ENCODE results near the gene CDKN1A.
"Not testable (repeated sequence)": the region's sequence is repeated elsewhere in the genome, so short reads cannot be mapped to it uniquely, and the experiment has no call there.

CDKN1A gene

DNA sequence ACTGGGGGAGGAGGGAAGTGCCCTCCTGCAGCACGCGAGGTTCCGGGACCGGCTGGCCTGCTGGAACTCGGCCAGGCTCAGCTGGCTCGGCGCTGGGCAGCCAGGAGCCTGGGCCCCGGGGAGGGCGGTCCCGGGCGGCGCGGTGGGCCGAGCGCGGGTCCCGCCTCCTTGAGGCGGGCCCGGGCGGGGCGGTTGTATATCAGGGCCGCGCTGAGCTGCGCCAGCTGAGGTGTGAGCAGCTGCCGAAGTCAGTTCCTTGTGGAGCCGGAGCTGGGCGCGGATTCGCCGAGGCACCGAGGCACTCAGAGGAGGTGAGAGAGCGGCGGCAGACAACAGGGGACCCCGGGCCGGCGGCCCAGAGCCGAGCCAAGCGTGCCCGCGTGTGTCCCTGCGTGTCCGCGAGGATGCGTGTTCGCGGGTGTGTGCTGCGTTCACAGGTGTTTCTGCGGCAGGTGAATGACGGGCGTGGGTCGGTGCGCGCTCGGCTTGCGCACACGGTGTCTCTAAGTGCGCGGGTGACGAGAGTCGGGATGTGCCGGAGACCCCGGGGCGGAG lies at the start of gene CDKN1A:
Gene CDKN1A (plus strand): TSS at position 227 of the 555 bp plus-strand sequence. CDS start 5,388 bp downstream, outside the sequence.
- peak; percentile 81 for DNase-seq (ENCODE audit: low spot score)

DNA sequence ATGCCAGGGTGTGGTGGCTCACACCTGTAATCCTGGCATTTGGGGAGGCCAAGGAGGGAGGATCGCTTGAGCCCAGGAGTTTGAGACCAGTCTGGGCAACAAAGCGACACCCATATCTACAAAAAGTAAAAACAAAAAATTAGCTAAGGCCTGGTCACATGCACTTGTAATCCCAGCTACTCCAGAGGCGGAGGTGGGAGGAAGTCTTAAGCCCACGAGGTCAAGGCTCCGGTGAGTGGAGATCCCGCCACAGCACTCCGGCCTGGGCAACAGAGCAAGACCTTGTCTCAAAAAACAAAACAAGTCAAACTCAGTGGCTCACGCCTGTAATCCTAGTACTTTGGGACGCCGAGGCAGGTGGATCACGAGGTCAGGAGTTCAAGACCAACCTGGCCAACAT lies 48.7 kb upstream of the CDKN1A start:
- no peak for DNase-seq (ENCODE audit: low spot score)

DNA sequence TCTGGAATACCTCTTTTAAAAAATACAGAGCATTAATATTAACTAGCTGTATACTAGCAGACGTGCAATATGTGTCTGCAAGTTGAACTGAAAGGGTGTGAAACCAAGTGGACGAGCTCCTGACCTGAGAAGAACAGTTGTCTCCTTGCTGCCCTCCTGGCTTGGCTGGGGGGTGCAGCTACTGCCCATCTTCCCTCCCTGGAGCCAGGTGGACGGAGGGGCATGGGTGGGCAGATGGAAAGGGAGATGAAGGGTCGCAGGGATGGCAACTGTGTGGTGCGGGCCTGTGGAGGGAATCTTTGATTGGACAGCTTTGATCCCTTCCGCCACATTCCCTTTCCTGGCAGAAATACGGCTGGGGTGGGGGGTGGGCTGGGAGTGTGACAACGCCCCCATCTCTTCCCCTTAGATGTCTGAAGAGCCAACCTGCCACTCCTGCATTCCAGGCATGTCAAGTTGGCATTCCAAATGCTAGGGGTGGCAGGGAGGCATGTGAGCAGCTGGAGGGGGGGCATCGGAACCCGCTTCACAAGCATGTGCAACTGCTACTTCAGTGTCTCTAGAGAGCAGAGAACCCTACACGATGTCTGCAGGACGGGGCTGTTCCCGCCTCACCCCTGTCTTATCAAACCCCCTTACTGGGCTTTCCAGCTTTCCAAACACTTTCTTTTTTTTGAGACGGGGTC lies 47.0 kb upstream of the CDKN1A start:
- peak; percentile 68 for DNase-seq (ENCODE audit: low spot score)

DNA sequence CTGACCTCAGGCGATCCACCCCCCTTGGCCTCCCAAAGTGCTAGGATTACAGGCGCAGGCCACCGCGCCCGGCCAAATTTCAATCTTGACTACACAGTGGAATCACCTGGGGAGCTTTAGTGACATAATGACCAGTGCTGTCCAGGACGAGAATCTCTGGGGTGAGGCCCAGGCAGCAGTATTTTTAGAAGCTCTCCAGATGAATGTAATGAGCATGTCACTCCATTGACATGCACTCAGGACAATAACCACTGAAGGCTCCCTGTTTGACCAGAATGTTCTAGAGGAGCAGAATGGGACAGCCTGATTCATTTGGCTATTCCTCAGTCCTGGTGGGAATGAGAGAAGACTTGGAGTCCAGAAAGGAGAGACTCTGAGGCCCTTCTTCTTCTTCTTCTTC lies 45.1 kb upstream of the CDKN1A start:
- no peak for DNase-seq (ENCODE audit: low spot score)

DNA sequence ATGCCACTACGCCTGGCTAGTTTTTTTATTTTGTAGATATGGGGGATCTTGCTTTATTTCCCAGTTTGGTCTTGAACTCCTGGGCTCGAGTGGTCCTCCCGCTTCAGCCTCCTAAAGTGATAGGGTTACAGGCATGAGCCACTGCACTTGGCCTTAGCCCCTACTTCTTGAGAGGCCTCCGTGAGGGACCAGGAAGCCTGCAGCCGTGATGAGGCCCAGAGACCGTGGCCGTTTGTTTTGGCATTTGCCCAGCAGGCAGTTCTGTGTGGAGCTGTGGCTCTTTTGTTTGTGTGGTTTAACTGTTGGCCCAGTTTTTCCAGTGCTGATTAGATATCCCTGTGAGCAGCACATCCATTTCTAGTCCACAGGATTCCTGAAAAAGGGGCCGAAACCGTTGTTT lies 44.6 kb upstream of the CDKN1A start:
- no peak for DNase-seq (ENCODE audit: low spot score)

DNA sequence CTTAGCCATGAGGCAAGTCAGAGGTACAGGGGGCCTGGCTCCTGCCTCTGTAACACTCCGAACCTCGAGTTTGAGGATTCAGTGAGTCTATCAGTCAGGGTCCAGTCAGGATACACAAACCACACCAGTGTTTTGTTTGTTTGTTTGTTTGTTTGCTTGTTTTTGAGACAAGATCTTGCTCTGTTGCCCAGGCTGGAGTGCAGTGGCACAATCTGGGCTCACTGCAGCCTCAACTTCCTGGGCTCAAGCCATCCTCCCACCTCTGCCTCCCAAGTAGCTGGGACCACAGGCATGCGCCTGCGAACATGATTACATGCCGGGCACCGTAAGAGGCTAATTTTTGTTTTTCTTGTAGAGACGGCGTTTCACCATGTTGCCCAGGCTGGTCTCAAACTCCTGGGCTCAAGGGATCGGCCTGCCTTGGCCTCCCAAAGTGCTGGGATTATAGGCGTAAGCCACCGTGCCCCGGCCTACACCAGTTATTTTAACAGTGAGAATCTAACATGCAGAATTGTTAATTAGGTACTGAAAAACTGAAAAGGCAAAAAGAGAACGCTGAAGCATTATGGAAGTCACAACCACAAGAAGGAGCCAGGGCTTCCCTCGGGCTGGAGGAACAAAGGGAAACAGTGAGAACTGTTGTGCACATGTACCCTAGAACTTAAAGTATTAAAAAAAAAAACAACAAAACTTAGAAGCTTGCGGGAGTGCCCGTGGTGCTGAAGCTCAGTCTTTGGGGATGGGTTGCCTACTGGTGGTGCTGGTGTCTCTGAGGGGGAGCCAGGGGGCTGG lies 44.0 kb upstream of the CDKN1A start:
- DNase-seq (ENCODE audit: low spot score) = no peak

DNA sequence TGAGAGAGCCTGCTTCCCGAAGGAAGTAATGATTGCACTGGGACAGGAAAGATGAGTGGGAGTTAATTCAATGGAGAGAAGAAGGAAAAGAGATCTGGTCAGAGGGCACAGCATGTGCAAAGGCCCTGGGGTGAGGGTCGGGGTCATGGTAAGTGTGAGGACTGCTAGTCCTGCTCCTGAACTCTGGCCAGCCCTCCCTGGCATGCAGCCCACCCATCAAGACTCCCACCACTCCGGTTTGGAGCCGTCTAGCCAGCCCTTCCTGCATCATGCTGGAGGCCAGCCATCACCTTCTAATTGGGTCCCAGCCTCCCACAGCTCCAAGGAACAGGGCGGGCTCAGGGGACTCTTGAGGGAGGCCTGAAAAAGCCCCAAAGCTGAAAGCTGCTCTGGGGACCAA lies 42.2 kb upstream of the CDKN1A start:
- DNase-seq (ENCODE audit: low spot score) = no peak

DNA sequence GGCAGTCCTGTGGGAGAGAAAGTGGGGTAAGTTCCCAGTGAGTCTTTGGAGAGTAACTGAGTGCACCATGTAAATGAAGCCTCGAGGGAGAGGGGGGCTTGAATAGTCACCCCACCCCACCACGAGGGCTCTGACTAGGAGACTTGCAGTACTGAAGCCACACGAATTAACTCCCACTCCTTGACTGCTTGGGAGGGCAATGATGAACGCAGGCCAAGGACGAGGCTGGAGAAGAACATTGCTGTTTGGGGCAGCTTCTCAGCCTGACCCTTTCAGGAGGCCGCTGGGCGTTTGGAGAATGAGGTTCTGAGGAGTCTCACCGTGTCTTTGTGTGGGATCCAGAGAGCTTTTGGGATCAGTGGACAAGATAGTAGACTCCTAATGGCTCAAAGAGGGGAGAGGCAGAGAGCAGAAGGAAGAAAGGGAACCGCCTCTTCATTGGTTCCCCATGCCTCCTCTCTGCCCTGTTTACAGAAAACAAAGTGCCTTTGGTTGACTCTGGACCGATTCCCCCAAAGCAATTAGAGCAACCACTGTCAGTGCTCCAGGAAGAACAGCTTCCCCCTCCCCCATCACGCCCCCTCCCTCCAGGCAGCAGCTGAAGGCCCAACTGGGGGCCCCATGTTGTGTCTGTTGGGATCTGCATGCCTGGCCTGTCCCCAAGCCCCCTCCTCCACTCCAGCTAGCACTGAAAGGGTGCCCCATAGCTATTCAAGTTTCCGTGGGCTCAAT lies 41.7 kb upstream of the CDKN1A start:
- no peak for DNase-seq (ENCODE audit: low spot score)

DNA sequence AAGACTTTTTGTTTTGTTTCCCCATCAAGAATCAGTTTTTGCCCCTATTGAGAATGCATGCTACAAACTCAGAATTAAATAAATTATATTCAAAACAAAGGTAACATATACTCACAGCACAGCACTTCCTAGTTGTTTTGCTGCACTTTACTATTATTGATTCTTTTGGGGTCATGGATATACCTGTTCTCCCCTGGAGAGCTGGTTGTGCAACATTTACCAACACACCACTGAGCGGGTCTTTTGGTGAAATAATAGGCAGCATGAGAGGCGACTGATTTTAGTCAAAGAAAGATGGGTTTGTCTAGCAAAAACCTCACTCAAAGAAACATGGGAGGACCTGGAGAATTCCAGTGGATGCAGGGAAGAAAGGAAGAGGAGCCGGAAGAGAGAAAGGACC lies 39.9 kb upstream of the CDKN1A start:
- no peak for DNase-seq (ENCODE audit: low spot score)

DNA sequence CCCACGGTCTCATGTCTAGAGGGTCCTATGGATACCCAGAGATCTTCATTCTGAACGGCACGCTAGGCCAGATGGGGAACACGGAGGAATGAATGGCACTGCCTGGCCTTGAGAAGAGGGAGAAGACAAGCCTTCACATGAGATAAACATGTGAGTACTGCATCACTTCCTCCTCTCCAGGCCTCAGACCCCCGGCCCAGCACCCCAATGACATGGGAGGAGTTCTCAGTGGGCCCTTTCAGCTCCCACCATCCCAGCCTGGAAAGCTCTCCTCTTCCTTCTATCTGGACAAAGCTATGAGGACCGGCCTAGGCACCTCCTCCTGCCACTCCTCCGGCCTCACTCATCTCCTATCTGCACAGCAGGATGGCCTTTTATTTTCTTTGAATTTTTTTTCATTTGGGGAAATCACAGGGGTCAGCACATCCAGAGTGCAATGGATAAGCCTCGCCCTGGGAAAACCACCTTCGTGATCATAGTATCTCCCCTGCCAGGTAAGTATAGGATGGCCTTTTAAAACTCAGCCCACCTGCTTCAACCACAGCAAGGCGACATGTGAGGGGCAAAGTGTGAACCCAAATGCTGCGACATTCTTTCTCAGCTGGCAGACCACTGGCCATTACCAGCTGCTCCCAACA lies 39.2 kb upstream of the CDKN1A start:
- no peak for DNase-seq (ENCODE audit: low spot score)

DNA sequence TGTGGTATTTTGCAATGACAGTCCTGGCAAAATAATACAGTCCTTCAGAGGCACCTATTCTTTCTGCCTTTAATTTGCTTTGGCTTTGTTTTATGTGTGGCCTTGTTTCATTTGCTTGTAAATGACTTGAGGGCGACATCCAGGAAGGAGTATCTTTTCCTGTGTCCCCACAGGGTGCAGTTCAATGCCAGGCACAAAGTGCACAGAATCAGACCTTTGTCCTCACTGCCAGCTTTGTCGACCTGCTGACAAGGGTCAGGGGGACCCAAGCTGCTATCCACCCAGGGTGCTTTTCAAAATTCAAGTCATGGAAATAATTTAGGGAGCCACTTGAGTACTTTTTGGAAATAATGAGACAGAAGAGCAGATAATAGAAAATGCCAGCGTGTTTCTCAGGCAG lies 37.0 kb upstream of the CDKN1A start:
- DNase-seq (ENCODE audit: low spot score) = no peak

DNA sequence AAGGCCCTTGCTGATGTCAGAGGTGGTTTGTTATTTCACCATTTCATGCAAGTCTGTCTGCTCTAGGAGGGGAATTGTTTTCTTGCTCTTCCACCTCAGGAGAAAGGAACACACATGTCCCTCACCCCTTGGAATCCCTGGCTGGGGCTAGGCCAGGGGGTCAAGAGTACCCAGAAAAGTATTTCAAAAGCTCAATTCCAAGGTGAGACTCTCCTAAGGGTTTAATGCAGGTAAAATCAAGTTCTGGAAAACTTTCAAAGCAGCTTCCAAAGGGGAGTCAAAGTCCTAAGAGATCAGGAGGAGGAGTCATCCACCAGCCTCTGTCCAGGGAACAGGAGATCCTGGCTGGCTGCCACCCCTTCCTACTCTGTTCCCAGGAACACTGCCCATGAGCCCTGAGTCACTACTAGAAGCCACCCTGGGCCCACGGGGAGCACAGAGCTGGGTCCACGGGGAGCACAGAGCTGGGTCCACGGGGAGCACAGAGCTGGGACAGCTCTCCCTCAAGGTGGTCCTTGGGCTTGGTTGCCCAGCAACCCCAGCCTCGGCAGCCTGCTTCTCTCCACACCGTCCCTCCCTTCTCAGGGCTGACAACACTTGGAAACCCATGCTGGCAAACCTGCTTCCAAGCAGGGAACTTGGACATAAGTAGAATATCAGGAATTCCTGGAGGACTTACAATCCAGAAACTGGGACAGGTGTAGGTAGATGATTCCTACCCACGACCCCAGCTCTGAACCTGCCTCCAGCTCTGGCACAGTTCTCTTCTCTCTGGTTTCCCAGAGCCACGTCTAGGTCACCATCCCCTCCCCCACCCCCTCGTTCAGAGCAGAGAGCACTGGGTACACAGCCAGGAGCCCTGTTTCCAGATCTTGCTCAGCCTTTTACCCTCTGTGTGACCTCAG lies 35.3 kb upstream of the CDKN1A start:
- peak; percentile 59 for DNase-seq (ENCODE audit: low spot score)

DNA sequence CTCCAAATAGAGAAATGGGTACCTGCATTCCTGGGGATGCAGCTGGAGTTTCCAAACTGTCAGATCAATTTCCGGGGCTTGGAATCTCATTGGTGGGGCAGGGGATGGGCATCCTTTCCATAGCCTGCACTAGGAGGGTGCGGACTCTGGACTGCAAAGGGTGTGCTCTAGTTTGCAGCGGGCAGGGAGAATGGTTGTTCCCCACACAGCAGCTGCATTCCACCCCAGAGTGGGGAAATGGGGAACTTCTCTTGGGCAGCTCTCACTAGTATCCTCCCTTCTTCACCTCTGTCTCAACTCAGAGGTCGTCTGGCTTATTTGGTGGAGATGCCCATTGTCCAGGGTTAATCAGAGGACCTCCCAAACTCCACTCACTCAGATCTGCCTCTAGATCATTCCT lies 34.5 kb upstream of the CDKN1A start:
- DNase-seq (ENCODE audit: low spot score) = no peak

DNA sequence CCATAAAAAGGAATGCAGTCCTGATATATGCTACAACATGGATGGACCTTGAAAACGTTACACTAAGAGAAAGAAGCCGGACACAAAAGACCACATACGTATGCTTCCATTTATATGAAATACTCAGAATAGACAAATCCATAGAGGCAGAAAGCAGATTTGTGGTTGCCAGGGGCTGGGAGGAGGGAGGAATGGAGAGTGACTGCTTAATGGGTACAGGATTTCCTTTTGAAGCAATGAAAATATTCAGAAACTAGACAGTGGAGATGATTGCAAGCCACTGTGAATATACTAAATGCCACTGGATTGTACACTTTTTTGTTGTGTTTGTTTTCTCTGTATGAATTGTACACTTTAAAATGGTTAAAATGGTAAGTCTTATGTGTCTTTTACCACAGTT lies 29.4 kb upstream of the CDKN1A start:
- no peak for DNase-seq (ENCODE audit: low spot score)

DNA sequence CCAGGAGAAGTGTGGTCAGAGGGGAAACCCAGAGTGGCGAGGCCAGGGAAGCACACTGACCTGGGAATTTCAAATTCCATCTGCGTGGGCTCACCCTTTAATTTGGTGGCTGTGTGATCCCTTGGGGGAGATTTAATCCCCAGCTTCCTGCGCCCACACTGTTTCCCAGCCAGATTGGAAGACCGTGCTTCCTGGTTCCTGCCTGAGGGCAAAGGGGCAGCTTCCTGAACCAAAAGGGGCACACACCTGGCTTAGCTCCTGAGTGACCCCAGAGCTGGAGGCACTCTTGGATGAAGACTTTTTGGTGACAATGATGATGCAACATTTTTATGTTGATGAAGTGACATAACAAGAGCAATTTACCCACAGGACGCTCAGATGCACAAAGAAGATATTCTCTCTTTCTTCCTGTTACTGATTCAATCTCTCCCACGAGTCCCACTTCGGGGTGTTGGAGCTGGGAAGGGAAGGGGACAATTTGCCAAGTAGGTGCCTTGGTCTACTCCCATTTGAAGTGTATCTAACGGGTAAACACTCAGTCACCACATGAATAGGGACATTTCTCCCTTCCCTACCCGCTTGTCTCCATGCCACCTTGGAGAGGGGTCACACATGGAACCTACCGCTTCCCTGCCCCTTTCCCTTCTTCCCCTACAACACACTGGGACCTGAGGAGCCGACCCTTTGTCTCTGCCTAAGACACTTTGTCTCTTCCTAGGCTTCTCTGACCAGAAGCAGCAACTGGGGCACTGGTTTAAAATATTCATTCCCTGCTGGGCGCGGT lies 28.6 kb upstream of the CDKN1A start:
- peak; percentile 53 for DNase-seq (ENCODE audit: low spot score)

DNA sequence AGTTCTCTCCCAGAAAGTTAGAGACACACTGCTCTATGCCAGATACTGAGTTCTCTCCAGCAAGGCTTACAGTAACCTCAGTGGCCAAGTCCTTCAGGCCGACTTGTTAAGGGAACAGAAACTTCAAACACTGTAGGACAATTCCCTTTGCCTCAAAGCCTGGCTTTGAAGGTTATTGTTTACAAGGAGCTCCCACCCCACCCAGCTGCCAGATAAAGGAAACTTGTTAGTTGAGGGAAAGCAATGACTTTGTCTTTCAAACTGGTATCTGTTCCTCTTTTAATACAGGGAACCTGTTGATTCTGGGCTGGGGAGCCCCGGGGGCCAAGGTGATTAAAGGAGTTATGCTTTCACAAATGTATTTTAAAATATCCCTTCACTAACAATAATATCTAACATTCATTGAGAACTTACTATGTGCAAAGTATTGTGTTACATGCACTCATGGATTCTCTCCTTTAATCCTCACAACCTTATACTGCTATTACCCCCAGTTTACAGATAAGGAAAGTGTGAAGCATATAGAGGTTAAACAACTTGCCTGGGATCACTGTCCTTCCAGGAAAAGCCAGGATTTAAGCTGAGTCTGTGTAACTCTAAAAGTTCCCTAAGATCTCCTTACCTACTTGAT lies 27.6 kb upstream of the CDKN1A start:
- DNase-seq (ENCODE audit: low spot score) = peak; percentile 69

DNA sequence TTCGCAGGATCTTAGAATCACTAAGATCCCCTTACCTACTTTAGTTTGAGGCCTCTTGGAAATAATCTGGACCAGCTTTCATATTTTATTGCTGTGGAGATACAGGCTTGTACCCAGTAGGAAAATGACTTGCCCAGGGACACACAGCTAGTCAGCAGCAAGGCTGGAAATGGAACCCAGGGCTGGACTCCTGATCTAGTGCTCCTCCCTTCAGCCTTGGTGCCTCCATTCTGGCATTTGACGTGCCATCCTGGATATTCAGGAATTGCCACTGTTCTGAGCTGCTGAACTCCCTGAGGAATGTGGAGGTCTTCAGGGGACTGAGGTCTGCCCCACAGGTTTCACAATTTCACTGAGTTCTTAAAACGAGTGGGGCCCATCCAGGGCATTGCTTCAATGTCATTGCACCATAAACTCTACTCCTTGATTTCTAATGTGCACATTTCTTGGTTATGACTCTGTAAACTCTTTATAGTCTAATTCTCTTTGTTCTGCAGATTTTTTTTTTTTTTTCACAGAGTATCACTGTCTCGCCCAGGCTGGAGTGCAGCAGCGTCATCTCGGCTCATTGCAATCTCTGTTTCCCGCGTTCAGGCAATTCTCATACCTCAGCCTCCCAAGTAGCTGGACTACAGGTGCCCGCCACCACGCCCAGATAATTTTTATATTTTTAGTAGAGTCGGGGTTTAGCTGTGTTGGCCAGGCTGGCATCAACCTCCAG lies 26.7 kb upstream of the CDKN1A start:
- no peak for DNase-seq (ENCODE audit: low spot score)

DNA sequence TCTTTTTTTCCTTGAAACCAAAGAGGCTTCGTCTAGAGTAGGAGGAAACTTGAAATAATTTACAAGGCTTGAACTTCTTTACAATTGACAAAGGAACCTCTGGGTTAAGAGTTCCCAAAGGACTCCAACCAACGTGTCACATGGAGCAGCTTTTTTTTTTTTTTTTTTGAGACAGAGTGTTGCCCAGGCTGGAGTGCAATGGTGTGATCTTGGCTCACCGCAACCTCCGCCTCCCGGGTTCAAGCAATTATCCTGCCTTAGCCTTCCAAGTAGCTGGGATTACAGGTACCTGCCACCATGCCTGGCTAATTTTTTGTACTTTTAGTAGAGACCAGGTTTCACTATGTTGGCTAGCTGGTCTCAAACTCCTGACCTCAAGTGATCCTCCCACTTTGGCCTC lies 24.0 kb upstream of the CDKN1A start:
- DNase-seq (ENCODE audit: low spot score) = not testable (repeated sequence)

DNA sequence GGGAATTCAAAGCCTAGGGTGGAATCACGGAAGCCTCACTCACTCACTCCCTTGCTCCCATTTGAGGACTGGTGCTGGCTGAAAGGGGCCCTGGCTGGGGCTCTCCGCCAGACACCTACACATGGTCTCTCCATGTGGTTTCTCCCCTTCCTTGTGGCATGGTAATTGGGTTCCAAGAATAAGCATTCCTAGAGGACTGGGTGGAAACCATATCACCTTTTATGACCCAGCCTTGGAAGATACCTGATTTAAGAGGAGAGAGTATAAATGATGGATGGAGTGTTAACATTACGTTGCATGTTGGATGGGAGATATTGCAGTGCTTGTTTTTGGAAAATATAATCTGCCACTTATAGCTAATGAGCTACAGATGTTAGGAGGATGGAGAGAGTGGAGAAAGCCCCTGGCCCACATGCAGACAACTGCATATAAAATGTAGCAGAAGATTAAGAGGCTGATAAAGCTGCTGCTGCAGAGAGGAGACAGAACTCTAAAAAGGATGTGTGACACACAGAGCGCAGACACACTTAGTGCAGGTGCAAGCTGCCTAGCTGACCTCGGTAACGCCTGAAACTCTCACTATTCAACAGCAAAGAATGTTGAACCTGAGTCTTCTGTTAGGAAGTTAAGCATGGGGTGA lies 23.3 kb upstream of the CDKN1A start:
- DNase-seq (ENCODE audit: low spot score) = no peak

Data from SW480 (cell line).